ENCODE results near the gene WHRN.

DNA sequence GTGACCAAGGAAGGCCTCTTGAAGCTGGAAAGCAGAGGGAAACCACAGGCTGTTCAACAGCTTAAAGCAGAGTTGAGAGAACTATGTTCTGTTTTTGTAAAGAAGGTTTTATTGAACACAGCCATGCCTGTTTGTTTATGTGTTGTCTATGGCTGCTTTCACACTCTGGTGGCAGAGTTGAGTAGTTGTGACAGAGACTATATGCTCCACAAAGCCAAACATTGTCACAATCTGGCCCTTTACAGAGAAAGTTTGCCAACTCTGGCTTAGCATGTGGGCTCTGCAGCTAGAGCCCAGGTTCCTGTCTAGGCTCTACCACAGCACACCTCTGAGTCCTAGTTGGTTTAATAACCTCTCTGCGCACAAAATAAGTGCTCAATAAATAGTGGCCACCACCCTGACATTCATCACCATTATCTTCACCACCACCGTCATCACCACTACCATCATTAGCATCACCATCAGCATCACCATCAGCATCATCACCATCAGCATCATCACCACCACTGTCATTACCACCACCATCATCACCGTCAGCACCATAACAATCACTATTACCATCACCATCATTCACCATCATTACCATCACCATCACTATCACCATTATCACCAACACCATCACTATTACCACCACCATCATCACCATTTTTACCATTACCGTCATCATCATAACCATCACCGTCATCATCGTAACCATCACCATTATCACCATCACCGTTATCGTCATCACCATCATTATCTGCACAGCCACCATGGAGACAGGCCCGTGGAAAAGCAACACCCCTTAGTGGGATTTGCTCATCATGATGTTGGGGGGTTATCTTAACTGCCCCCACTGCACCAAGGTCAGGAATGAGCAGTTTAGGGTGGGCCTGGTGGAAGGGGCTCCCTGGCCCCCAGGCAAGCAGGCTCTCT is 135.8 kb downstream of the WHRN start:
- TF ChIP-seq, protein P1, sequence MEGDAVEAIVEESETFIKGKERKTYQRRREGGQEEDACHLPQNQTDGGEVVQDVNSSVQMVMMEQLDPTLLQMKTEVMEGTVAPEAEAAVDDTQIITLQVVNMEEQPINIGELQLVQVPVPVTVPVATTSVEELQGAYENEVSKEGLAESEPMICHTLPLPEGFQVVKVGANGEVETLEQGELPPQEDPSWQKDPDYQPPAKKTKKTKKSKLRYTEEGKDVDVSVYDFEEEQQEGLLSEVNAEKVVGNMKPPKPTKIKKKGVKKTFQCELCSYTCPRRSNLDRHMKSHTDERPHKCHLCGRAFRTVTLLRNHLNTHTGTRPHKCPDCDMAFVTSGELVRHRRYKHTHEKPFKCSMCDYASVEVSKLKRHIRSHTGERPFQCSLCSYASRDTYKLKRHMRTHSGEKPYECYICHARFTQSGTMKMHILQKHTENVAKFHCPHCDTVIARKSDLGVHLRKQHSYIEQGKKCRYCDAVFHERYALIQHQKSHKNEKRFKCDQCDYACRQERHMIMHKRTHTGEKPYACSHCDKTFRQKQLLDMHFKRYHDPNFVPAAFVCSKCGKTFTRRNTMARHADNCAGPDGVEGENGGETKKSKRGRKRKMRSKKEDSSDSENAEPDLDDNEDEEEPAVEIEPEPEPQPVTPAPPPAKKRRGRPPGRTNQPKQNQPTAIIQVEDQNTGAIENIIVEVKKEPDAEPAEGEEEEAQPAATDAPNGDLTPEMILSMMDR (optimal IDR thresholded peaks at IDR 0.05 in 1 of 3, IDR thresholded peaks at IDR 0.05 in 1 of 3, conservative IDR thresholded peaks at IDR 0.05 in 1 of 3; ENCODE audit: extremely low read depth in 1 of 3, insufficient read depth in 2 of 3, low read length in 3 of 3), result no peak
- TF ChIP-seq EZH2 (IDR thresholded peaks at IDR 0.05; ENCODE audit: low read length), result no peak

Measured in keratinocyte (primary cell).